ENCODE measurements around the gene PUS3. TPM values are rescaled to one million over a fixed set of nuclear protein-coding genes. Genes with fewer than 3 reads are reported as not detected.
"Not testable (repeated sequence)": the region's sequence is repeated elsewhere in the genome, so short reads cannot be mapped to it uniquely, and the experiment has no call there.

Gene PUS3
- polyA plus RNA-seq, 12 donors: 9.1 to 15.7 (median 13.0) TPM; not detected in 1

DNA sequence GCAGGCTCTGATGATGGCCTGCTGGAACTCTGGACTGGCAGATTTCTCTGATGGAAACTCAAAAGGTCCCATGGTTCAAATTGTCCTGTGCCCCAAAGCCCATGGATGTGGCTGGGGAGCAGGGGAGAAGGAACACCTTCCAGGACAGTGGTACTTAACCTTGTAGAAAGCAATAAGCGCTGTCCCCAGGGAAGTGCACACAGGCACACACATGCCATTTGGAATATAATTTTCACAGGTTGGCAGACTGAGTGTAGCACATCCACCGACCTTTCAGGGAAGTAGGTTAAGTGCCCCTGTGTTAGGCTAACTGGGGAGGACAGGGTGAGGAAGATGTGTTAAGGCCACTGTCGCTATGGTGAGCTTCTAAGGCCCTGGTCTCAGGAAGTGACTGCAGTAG lies 19.1 kb upstream of the PUS3 start:
- no peak for DNase-seq

DNA sequence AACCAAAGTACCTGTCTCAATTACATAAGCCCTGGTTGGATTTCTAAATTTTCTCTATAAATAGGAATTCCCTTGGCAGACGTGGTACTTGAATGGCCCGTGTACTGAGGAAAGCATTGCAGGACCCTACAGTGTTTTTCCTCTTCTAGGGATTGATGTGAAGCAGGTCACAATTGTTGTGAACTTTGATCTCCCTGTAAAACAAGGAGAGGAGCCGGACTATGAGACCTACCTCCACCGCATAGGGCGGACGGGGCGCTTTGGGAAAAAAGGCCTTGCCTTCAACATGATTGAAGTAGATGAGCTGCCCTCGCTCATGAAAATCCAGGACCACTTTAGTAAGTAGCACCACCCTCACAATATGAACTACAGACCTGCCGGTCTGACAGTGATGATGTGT lies 18.0 kb upstream of the PUS3 start:
- DNase-seq: no peak

DNA sequence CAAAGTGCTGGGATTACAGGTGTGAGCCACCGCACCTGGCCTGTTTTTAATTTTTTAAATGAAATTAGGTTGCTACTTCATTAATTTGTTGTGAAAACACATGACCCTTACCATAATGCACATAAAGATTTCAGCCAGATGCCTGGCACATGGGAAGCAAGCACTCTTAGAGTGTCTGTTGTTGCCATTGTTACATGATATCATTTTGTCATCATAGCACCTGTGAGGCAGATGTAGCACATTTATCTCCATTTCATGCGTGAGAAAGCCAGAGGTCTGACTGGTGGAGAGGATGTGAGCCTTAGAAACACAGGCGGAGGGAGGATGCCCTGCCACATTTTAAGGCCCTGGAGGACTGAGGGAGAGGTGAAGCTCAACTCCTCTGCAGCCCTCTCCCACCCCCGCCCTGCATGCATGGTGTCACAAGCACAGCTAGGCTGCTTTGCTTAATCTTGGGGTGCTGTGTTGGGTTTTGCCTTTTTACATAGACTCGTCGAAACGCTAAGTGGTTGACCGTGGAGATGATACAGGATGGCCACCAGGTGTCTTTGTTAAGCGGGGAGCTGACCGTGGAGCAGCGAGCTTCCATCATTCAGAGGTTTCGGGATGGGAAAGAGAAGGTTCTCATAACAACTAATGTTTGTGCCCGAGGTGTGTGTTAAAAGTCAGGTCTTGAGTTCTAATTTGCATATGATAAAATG lies 15.3 kb upstream of the PUS3 start:
- DNase-seq: no peak

DNA sequence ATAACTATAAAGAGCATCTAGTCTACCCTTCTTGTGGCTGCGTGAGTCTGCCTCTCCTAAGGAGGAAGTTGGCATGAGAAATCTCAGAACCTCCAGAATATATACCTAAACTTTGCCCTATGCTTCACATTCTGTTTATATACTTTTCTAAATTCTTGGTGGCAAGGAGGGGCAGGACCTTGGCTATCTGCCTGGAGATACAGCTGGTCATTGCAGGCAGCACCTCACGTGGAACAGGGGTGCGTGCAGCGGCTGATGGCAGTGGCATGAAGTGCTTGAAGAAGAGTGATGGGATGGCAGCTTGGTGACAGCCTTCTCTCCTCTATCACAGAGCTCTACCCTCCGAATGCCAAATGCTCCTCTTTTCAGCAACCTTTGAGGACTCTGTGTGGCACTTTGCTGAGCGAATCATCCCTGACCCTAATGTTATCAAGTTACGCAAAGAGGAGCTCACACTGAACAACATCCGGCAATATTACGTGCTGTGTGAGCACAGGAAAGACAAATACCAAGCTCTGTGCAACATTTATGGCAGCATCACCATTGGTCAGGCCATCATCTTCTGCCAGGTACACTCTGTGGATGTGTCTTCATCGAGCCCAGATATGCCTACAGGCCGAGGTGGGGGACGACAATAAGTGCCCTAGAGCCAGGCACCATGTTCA lies 13.8 kb upstream of the PUS3 start:
- DNase-seq: no peak

DNA sequence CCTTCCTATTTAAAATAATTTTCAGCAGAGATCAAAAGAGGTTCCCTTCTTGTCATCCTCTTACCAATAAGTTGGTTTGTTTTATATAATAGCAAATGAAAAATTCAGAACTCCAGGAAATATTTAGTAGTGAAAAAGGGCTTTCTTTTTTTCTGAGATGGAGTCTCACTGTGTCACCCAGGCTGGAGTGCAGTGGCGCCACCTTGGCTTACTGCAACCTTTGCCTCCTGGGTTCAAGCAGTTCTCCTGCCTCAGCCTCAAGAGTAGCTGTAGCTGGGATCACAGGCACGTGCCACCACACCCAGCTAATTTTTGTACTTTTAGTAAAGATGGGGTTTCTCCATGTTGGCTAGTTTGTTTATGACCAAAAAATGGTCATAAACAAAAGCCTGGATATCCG lies 11.6 kb upstream of the PUS3 start:
- not testable (repeated sequence) for DNase-seq

DNA sequence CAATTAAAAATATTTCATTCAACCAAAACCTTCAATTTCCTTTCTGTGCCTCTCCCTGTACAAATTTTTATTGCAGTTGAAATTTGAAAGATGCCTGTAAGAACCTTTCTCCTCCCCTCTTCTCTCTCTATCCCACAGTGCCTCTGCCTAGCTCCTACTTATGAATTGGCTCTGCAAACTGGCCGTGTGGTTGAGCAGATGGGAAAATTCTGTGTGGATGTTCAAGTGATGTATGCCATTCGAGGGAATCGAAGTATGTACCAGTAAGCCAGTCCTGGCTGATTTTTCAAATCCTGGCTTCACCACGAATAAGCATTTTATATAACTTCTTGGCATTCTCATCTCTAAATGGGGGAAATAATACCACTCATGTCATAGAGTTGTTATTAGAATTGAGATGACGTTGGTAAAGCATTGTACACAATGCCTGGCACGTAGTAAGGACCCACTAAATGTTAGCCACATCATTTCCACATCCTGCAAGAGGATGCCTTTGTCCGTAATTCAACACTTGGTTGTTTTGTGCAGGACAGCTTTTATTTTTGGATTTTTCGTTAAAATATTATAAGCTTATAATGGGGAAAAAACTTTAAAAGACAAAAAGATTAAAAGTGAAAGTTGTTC lies 7.3 kb upstream of the PUS3 start:
- DNase-seq: no peak

DNA sequence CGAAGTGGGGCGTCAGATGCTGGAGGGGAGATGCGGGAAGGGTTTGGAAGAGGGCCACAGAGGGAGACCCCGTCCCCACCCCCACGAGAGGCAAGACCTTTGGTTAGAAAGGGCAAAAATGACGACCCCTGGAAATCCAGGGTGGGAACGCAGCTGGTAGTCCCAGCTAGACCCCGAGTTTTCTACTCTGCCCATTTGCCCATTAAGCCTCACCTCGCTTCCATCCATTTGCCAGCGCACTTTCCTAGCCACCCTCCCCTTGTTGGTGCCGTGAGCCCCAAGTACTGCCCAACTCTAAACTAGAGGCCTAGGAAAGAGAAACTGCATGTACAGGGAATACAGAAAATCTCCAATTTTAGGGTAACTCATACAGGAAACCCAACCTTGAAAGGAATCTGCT lies 1.7 kb upstream of the PUS3 start:
- no peak for DNase-seq

DNA sequence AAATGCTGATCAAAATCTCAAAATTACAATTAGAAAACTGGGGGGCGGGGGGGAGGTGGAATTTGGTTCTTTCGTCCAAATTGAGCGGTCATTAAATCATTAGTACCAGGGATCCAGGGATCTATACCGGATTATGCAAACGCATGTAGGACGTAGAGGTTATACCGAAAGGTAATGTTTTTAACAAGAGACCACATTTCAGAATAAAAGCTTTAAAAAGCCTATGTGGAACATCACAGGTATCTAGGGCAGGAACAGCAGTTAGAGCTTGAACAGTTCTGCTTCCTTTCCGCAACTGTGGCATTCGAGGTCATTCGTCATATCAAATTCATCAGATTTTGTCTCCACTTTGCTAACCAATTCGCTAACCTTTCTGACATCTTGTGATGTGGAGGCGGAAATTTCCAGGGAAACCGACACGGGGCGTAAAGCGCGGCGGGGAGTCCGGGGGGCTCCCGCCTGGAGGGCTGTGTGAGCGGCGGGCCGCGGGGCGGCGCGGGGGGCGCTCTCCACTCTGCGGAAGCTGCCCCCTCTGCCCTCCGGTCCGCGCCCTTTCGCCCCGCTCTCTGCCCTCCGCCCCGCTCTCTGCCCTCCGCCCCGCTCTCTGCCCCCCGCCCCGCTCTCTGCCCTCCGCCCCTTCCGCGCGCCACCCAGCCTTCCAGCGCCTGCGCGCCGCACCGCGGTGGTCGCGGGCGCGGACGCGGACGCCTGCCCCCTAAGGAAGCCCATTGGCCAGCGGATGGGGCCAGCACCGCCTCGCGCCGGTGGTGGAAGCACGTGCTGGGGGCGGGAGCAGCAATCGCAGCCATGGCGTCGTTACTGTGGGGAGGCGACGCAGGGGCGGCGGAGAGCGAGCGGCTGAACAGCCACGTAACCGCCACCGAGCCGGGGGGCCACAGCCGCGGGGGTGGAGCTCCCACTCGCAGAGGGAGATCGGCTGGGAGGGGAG lies 979 bp upstream of the PUS3 start, which contains the start of gene DDX25:
Gene DDX25, plus strand, starts transcription at position 798 of the 949 bp plus-strand sequence. Its CDS starts 10 bp downstream, at position 808.
- DNase-seq: no peak

DNA sequence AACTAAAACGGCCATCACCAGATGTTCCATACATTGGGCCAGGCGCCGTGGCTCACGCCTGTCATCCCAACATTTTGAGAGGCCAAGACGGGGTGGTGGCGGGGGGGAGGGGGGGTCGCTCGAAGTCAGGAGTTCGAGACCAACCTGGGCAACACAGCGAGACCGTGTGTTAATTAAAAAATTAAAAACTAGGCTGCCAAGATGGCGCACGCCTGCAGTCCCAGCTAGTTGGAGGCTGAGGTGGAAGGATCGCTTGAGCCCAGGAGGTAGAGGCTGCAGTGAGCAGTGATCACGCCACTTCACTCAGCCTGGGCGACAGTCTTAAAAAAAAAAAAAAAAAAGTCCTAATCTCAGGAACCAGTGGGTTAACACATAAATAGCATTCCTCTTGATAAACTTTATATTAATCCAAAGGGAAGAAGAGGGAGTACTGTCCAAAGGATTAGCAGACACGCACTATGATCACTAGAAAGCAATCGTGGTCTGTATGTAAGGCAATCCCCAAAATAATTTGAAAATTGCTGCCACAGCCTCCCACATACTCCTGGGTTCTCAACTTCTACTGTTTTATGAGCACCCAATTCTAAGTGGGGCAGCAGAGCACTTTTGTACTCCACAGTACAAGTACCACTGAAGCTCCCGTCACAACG lies 604 bp downstream of the PUS3 start:
- DNase-seq: no peak

DNA sequence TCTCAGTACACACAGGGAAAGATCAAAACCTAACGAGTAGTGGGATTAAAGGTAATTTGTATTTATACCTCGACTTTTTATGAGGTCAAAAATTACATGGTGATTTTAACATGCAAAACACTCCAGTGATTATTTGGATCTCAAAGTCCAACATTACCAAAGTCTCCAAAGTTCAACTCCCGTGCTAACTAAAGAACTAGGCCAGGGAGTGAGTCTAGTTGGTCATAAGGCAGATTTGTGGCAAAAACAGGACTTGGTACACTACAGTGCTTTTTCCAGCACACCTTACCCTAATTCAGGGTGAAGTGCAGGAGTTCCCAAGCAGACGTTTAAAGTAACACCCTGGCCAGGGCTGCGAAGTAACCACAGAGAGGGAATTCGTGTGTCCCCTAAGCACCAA lies 1.1 kb downstream of the PUS3 start:
- DNase-seq: no peak

DNA sequence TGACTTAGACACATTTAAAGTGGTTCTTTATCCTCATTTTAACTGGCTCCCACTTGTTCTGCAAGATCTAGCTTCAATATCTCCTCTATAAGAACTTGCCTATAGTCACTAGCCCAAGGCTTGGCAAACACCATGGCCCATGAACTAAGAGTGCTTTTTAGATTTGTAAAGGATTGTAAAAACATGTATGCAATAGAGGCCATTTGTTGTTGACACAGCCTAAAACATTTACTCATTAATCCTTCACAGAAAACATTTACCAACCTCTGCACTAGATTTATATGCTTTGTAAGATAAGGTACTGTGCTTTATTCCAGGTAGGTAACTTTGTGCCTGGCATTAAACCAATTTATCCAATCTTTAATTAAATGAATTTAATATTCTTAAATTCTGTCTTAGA lies 10.0 kb downstream of the PUS3 start:
- no peak for DNase-seq

DNA sequence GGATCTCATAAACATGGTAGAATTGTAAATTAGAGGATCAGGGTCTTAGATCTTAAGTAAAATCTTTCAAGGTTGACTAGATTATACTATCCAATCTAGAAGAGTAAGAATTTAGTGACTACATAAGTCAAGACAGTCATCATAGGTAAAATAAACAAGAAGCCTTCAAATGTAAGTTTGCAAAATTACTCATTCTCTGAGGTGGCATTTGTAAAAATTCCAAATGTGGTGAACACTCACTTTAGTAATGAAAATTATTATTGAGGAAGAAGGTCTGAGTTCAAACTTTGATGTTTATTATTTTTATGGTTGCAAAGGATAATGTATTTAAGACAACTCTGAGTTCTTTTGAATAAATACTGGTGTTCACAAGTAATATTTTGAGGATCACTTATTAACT lies 10.9 kb downstream of the PUS3 start:
- DNase-seq: no peak

DNA sequence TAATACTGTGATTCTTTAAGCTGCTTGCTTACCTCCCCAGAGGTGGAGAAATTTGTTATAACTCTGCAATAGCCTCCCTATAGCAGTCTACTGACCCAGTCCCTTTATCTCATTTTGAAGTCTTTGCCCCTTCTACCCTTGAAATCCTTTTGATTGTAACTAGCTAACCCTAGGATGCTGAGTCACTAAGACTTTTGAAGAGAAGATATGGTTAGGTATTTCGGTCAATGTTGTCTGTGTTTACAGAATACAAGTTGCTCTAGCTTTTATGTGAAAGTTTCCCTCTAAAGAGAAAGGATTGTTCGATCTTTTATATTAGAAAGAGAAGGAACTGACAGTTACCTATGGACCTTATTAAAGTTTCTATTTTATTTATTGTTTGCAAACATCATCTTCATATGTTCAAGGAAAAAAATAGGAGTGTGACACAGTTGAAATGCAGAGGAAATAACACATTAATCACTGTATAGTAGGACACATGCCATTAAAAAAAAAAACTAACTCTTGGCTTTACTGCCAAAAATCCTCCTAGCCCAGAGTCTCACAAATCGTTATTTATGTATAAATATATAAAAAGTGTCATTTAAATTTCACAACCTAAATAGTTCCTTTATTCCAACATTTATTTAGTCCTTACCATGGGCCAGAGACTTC lies 12.4 kb downstream of the PUS3 start:
- DNase-seq: no peak

DNA sequence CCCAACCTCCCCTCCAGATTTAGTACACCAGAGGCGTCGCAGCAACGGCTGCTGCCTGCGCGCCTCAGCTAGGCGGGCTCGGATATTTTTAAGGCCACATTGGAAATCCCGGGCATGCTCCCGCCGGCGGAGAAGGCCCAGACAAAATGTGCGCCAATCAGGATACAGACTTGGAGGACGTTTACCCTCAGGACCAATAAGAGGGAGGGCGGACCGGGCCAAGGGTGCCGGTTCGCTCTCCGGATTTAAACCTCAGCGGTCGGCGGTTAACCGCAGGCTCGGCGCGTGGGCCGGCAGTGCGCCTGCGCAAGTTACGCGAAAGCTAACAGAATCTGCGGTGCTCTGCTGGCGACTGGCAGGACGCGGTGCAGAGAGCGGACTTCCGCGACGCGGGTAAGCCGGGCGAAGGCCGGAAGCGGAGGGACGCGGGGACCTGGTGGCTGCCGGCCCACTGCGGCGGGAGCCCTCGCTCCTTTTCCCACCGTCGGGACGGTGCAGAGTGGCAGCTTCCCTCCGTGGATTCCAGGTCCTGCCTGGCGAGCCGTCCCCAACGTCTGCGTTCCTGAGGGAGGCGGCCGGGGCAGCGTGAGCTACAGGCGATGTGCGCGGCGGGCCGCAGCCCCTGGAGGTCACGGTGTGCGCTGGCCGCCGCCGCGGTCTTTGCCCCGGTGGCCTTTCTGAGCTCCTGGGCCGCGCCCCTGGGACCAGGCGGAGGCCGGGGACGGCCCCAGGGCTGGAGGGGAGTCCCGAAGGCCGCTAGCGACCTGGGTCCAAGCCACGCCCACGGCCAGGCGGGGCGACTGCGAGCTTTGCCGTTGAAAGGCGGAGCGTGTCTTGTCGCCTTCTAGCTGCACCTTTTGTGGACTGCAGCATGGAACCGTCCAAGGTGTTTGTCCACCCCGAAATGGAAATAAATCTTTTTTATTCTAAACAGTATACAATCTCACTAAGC lies 15.4 kb downstream of the PUS3 start, which contains the start of gene HYLS1:
Gene HYLS1, plus strand, starts transcription at position 296 of the 952 bp plus-strand sequence. CDS start 11,701 bp downstream, outside the sequence.
- peak; percentile 95 for DNase-seq

DNA sequence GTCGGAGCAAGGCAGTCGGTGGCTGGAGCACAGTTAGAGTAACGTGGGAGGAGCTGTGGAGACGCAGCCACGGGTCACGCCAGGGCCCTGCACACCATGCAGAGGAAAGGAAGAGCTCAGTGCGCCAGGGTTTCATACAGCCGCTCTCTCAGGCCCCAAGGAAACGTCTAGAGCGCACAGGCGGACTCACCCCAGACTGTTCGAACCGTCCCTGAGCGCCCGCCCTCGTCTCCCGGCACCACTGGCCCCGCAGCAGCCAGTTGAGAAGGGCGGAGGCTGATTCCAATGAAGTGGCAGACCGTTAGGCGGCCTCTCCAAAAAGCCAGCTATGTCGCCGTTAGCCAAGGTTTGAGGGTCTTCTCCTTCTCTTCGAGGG lies 16.0 kb downstream of the PUS3 start:
- DNase-seq: peak; percentile 62

DNA sequence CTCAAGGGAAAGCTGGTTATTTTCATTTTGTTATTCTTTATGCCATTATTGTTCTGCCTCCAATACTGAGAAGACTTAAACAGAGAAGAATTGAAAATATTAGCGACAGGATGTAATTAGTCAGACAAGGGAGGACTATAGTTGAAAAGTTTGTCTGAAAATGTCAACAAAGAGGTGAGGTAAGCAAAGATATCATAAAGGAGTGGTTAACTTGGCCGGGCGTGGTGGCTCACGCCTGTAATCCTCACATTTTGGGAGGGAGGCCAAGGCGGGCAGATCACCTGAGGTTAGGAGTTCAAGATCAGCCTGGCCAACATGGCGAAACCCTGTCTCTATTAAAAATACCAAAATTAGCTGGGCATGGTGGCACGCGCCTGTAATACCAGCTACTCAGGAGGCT lies 19.6 kb downstream of the PUS3 start:
- no peak for DNase-seq

DNA sequence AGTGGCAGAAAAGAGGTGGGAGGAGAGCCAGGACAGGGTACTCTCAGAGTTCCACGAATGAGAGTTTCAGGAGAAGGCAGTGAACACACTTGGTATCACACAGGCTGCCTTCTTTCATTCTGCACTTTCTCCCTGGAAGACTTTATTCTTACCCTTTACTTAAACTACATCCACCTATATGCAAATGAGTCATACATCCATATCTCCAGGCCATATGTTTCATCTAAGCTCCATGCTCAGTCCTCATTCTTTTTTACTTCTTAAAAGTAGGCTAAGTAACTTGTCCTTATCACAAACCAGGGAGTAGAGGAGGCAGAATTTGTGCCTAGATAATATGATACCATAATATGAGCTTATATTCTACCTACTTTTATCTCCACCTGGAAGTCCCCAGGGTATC lies 21.7 kb downstream of the PUS3 start:
- no peak for DNase-seq

DNA sequence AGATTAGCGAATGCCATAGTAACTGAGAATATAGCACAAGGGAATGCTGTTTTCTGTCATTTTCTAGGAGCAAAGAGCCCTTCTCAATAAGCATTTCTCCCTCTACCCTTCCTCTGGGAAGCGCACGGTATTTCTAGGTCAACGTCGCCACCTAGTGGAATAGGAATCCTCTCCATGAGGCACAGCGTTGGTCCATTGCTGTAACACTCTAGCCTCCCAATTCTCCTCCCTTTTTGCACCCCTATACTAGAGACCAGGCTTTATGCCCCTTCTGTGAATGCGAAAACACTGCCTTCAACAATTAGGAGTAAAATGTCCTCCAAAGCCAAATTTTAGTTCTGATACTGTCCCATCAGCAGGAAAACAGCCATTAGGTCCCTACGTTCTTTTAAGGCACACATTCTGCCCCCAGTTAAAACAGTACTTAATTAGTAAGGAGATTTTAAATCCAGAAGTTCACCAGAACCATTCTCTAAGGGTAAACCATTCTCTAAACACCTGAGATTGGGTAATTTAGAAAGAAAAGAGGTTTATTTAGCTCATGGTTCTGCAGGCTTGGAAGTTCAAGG lies 28.4 kb downstream of the PUS3 start:
- peak; percentile 56 for DNase-seq

DNA sequence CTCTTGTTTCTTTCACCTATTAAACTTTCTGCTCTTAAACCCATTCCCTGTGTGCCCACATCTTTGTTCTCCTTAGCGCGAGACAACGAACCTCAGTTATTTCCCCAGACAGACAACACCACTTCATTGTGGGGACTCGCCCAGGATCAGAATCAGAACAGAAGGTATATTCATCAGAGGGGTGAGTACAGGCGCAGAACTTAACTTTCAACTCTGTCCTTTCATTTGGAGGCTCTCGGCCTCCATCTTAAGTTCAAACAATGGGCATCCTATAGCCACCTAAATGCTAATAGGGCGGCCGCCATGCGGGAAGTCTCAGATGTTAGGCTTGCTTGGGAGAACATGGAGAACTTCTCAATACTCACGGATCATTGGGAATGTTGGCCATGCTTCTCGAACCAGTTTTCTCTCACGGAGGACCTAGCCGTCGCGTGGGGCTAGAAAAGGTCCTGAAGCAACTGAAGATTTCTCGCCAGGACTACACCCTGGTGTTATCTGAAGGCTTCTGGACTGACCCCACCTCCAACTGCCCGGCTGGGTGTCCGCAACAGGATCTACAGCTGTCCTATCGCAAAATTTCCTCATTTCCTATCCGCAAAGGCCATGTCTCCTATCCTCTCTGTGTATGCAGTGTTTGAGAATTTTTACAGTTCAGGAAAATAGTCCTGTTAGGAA lies 29.0 kb downstream of the PUS3 start:
- DNase-seq: no peak

Data from muscle of arm (tissue), 12 donors.